Loucy (cell line): Measurements from ENCODE around the gene PDLIM4.

Experiments
- H2AFZ ChIP-seq: fragments of 200-600 bp; sonication (generic); 2 replicates; pipeline ENCODE4 v1.6.0; 2016; ENCODE audit warnings: antibody characterized with exemption, mild to moderate bottlenecking, low read length, moderate library complexity
- H3F3A ChIP-seq: fragments of 200-600 bp; 2 replicates; pipeline ENCODE4 v1.6.0; 2016; ENCODE audit warnings: antibody characterized with exemption, low read depth, mild to moderate bottlenecking
- H3K27me3 ChIP-seq: fragments of 200-600 bp; sonication (generic); 2 replicates; pipeline ENCODE4 v1.6.1; 2014; ENCODE audit warnings: low read length, mild to moderate bottlenecking; ENCODE audit not compliant: insufficient read depth, poor library complexity, severe bottlenecking
- H3K36me3 ChIP-seq: fragments of 200-600 bp; sonication (generic); 2 replicates; pipeline ENCODE4 v1.6.1; 2016; ENCODE audit warnings: low read length; ENCODE audit not compliant: insufficient read depth
- H3K4me1 ChIP-seq: fragments of 200-600 bp; sonication (generic); 2 replicates; pipeline ENCODE4 v1.5.1; 2014; ENCODE audit warnings: low read length, mild to moderate bottlenecking; ENCODE audit not compliant: insufficient read depth, poor library complexity, severe bottlenecking
- H3K4me2 ChIP-seq: fragments of 200-600 bp; sonication (generic); 2 replicates; pipeline ENCODE4 v1.6.0; 2014; ENCODE audit warnings: antibody characterized with exemption, low read length, low read depth, mild to moderate bottlenecking; ENCODE audit not compliant: poor library complexity, severe bottlenecking
- H3K4me3 ChIP-seq: fragments of 200-600 bp; sonication (generic); 2 replicates; pipeline ENCODE4 v1.5.1; 2014; ENCODE audit warnings: low read length, mild to moderate bottlenecking, mixed read lengths; ENCODE audit not compliant: poor library complexity, severe bottlenecking
- H3K79me2 ChIP-seq: fragments of 200-600 bp; sonication (generic); 2 replicates; pipeline ENCODE4 v1.6.1; 2014; ENCODE audit warnings: low read length; ENCODE audit not compliant: insufficient read depth
- H3K9ac ChIP-seq: fragments of 200-600 bp; sonication (generic); 2 replicates; pipeline ENCODE4 v1.6.0; 2014; ENCODE audit warnings: mild to moderate bottlenecking, low read depth, low read length, moderate library complexity; ENCODE audit not compliant: poor library complexity, severe bottlenecking
- H3K9me2 ChIP-seq: fragments of 200-600 bp; sonication (generic); replicated peaks from 2 replicates; pipeline ENCODE4 v1.6.1; 2016; ENCODE audit warnings: low read depth, low read length, mixed read lengths
- H3K9me3 ChIP-seq: fragments of 200-600 bp; sonication (generic); 2 replicates; pipeline ENCODE4 v1.6.1; 2014; ENCODE audit warnings: mild to moderate bottlenecking, antibody characterized with exemption, low read length, low read depth; ENCODE audit not compliant: insufficient read depth
- H4K20me1 ChIP-seq: fragments of 200-600 bp; sonication (generic); 2 replicates; pipeline ENCODE4 v1.6.0; 2014; ENCODE audit warnings: antibody characterized with exemption, low read length, mild to moderate bottlenecking; ENCODE audit not compliant: insufficient read depth, poor library complexity, severe bottlenecking
- CTCF ChIP-seq: fragments of 200-600 bp; sonication (generic); conservative IDR thresholded peaks from 2 replicates; pipeline ENCODE4 v1.5.1; 2014; ENCODE audit warnings: mild to moderate bottlenecking, antibody characterized with exemption, low read length
- EZH2phosphoT487 ChIP-seq: fragments of 200-600 bp; IDR thresholded peaks from 2 replicates; pipeline ENCODE4 v1.6.1; 2018; ENCODE audit warnings: antibody characterized with exemption, mild to moderate bottlenecking, moderate library complexity, borderline replicate concordance

The PDLIM4 gene

DNA sequence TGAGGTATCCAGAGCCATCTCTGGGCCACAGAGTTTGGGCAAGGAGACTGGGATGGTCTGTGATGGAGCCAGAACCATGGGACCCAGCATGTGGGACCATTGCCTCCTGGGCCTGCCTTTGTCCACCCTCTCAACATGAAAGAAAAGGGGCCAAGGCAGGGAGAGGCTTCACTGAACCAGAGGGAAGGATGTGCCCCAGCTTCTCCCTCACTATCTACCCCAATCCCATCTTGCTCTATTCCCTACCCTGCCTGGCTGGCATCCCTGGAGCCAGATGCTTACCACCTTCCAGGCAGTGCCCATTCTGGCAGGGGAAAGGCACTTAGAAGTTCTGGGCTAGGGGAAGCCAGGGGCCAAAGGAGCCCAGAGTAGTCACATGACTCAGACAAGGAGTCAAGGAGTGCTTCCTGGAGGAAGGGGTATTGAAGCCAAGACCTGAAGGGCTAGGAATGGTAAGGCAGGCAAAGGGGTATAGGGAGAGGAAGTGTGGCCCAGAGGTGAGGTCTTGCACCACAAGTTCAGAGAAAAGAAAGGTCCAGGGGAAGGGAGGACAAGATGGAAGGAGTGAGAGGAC lies 9.8 kb downstream of the PDLIM4 start:
- no peak overlapping the region for H3K4me3 ChIP-seq
- H3K9ac ChIP-seq: no peak overlapping the region
- no peak for TF ChIP-seq CTCF
- TF ChIP-seq EZH2phosphoT487: no peak
- no peak overlapping the region for H2AFZ ChIP-seq
- H3K4me1 ChIP-seq: peaks cover 16% of the 10 kb centered on the region
- no peaks in the 10 kb centered on the region for H3K9me2 ChIP-seq
- H3K4me2 ChIP-seq: no peak overlapping the region
- no peaks in the 10 kb centered on the region for H3F3A ChIP-seq
- H3K79me2 ChIP-seq: no peaks in the 10 kb centered on the region
- H3K9me3 ChIP-seq: no peaks in the 10 kb centered on the region
- no peaks in the 10 kb centered on the region for H3K27me3 ChIP-seq
- H3K36me3 ChIP-seq: no peaks in the 10 kb centered on the region
- no peaks in the 10 kb centered on the region for H4K20me1 ChIP-seq

DNA sequence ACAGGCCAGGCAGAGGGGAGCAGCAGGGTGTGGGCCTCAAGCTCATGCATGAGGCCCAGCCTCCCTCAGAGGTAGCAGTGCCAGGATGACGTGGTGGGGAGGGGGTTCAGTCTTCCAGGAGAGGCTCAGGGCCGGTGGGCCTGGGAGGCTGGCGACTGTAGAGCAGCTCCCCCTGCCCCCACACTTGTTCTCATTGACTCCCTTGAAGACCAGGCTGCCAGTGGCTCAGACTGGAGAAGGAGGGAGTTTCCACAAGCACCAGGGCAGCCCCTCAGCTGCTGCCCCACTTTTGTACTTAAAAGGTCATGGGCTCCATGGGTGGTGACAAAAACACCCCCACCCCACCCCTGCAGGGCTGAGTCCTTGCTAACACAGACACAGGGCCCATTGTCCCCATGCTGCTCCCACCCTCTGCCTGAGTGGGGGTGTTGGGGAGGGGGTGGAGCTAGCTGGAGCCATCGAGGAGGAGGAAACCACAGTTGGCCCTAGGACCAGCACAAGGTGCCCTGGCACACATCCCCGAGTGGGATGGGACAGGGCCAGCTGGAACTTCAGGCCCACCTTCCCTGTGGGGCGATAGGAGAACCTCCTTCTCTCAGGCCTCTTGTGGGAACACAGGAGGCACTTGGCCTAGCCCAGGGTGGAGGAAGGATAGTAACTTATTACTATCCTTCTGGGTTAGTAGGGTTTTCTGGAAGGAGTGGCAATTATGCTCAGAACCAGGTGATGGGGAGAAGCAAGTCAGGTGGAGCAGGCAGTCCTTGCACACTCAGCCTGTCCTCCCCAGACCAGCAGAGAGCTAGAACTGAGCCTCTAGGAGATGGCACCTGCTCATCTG lies 10.7 kb downstream of the PDLIM4 start:
- Histone ChIP-seq H3K4me1 (peaks cover 15% of the 10 kb centered on the region), H3K4me3 (no peak overlapping the region), H3K79me2 (no peaks in the 10 kb centered on the region), H2AFZ (no peak overlapping the region), H3K27me3 (no peaks in the 10 kb centered on the region), H3K9ac (no peak overlapping the region), H3K4me2 (no peak overlapping the region), H3K9me3 (no peaks in the 10 kb centered on the region), H3K36me3 (no peaks in the 10 kb centered on the region), H3F3A (no peaks in the 10 kb centered on the region), H4K20me1 (no peaks in the 10 kb centered on the region), H3K9me2 (no peaks in the 10 kb centered on the region)
- no peak for TF ChIP-seq EZH2phosphoT487
- TF ChIP-seq CTCF: no peak

DNA sequence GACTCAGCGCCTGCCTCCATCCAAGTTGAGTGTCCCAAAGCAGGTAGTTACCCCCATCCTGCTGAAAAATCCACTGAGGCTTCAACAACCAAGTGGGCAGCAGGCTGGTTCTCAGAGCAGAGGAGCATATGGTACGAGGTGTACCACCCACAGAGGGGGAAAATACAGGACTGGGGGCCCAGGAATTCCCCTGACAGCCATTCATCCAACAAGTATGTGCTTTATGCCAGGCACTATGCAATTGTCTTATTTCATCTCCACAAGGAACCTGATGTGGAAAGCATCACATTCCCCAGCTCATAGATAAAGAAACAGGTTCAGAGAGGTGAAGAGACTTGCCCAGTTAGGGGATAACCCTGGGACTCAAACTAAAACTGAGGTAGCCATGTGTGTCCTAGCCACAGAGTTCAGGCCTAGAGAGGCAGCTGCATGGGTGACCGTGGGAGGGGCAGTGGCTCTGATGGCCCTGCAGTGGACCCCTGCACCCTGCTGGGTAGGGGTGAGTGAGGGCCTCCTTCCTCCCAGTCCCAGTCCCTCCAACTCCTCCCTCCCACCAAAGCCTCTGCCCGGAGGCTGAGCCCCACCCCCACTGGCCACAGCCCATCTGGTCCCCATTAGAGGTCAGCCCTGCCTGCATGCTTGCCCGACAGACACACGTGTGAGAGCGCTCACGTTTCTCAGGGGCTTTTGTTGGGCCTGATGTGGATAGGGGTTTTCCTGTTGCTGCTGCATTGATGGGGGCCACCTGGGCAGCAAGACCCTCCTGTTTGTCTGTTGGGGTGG lies 11.5 kb downstream of the PDLIM4 start:
- Histone ChIP-seq H3K9me3 (no peaks in the 10 kb centered on the region), H3K4me2 (no peak overlapping the region), H3K4me3 (no peak overlapping the region), H3F3A (no peaks in the 10 kb centered on the region), H4K20me1 (no peaks in the 10 kb centered on the region), H3K36me3 (no peaks in the 10 kb centered on the region), H3K9ac (no peak overlapping the region), H3K79me2 (no peaks in the 10 kb centered on the region), H3K27me3 (no peaks in the 10 kb centered on the region), H3K9me2 (no peaks in the 10 kb centered on the region), H2AFZ (no peak overlapping the region), H3K4me1 (peaks cover 7% of the 10 kb centered on the region)
- no peak for TF ChIP-seq CTCF
- no peak for TF ChIP-seq EZH2phosphoT487
